ENCODE measurements around the gene LIMCH1.

The LIMCH1 gene

DNA sequence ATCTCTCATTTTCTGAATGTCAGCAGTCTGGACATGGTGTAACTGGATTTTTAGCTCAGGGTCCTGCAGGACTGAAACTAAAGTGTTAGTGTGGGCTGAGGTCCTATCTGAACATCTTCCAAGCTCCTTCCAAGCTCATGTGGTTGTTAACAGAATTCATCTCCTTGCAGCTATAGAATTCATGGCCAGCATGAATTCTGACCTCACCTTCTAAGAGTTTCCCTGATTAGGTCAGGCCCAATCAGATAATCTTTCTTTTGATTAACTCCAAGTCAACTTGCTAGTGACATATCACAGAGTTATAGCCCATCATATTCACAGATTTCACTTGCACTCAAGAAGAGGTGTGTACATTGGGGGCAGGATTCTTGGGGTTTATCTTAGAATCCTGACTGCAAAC is 59.5 kb downstream of the LIMCH1 start:
- TF ChIP-seq GATA2 (IDR thresholded peaks at IDR 0.05; ENCODE audit: low read depth, low read length) (no peak), GATA3 (IDR thresholded peaks at IDR 0.05; ENCODE audit: low read depth, low read length) (no peak)

DNA sequence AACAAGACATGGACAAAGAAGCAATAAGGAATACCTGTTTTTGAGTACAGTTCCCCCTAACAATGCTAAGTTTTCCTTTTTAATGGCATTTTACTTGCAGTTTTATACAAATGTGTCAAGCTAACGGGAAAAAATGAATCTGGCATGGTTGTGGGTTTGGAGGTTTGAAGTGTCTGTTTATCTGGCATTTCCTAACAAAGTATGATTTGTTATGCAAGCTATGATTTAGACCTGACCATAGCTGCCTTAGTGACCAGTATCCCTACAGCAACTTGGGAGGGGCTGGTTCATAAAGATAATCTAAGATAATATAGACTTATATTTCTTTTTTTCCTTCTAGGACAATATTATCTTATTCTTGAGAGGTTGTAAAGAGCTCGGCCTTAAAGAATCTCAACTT is 60.6 kb downstream of the LIMCH1 start:
- TF ChIP-seq GATA3 (IDR thresholded peaks at IDR 0.05; ENCODE audit: low read depth, low read length) = no peak

DNA sequence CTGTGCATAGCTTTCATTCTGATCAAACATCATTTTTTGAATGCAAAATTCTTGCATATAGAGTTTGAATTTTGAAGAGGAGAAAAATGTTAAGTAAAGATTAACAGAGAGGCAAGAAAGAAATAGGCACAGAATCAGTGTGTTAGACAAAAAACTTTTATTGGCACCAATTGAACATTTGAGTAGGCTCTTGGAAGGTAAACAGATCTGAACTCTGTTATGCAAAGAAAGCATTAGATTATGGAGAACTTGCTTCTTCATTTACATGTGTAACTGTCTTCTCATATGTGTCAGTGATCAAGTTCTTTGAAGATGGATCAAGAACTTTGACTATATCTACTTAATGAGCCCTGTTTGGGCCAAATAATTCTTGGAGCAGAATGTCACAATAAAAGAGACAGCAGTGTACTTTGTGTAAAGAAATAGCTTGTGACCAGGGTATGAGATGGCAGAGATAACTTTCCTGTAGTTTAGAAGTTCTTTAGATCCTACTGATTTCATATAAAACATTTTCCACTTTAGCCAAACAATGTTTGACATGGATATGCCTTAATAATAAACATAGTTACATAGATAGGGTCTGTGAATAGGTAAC is 61.3 kb downstream of the LIMCH1 start:
- no peak for TF ChIP-seq GATA3 (IDR thresholded peaks at IDR 0.05; ENCODE audit: low read depth, low read length)
- no peak for TF ChIP-seq GATA2 (IDR thresholded peaks at IDR 0.05; ENCODE audit: low read depth, low read length)

DNA sequence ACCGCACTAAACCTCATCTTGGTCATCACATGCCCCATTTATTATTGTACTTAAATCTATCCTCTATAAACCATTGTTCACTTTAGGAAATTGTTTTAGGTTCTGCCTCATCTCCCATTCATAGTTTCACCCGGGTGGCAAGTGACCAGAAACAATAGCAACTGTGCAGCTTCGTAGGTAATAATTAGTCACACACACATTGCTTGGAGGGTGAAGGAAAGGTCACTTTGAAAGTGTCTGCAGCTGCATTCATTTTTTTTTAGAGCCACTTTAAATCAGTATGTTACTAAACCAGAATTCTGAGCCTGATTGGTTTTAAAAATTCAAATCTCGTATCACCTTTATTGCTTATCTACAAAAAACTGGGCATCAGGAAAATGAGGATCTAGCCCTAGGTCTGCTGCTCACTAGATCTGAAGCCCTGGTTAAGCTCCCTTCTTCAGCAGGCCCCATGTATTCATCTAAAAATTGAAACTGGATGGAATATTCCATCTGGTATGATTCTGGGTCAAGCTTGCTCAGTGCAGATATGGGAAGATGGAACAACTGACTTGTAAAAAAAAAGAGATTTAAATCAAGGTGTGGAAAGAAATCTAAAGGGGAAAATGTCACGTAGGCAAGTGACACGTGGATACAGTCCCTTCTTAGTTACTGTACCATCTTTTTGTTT is 62.4 kb downstream of the LIMCH1 start:
- TF ChIP-seq GATA2 (IDR thresholded peaks at IDR 0.05; ENCODE audit: low read depth, low read length) (no peak), GATA3 (IDR thresholded peaks at IDR 0.05; ENCODE audit: low read depth, low read length) (no peak)

DNA sequence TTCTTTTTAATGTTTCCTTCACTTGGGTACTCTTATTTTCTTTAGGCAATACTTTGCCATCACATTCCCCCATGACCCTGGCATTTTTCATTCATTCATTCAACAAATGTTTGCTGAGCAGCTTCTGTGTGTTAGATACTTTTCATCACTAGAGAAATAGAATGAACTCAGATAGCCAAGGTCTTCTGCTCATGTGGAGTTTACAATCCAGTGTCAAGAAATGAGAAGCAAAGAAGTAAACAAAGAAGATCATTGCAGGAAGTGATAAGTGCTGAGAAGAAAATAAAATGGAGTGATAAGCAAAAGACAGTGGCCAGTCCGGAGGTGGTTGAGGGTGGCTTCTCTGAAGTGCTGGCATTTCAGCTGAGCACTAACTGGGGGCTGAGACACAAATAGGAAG is 63.1 kb downstream of the LIMCH1 start:
- TF ChIP-seq GATA3 (IDR thresholded peaks at IDR 0.05; ENCODE audit: low read depth, low read length) (no peak), GATA2 (IDR thresholded peaks at IDR 0.05; ENCODE audit: low read depth, low read length) (no peak)

DNA sequence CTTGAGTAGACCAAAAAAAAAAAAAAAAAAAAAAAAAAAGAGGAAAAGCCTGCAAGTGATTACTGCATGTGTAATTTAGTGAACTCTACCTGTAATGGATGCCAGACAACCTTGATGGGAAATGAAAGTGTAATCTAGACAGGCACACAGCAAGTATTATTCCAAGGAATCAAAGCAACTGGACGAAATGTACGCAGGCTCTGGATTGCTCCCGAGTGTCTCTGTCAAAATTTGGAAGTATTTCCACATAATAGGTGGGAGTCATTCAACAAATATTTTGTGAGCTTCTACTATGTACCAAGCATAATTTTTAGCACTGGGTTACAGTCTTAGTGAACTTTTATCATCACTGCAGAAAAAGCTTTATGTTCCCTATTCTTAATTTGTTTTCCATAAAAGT is 64.2 kb downstream of the LIMCH1 start:
- TF ChIP-seq GATA3 (IDR thresholded peaks at IDR 0.05; ENCODE audit: low read depth, low read length) (no peak), GATA2 (IDR thresholded peaks at IDR 0.05; ENCODE audit: low read depth, low read length) (no peak)

DNA sequence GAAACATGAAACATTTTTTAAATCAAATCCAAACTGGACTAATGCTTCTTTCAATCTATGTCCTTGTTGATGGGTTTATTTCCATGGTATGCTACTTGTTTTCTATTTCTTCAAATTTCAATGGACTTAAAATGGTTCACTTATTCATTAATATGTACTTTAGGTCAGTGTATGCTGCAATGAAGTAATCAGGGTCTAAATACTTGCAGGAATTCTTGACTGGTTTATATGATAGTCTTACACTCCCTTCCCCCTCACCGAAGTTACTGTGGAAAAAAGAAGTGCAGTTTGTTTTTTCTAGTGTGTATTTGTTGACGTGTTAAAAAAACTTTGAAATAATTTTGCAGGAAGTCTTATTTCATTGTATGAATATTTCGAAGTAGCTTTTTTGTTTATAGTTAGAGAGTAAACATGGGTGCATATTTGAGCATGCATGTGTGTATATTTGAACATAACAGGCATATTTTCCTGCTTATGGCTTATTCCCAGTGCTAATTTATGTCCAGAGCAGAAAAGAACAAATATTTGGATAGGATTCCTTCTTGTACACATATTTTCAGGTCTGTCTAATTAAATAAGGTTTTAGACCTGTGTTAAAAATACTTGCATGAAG is 65.0 kb downstream of the LIMCH1 start:
- TF ChIP-seq GATA3 (IDR thresholded peaks at IDR 0.05; ENCODE audit: low read depth, low read length) (no peak), GATA2 (IDR thresholded peaks at IDR 0.05; ENCODE audit: low read depth, low read length) (no peak)

DNA sequence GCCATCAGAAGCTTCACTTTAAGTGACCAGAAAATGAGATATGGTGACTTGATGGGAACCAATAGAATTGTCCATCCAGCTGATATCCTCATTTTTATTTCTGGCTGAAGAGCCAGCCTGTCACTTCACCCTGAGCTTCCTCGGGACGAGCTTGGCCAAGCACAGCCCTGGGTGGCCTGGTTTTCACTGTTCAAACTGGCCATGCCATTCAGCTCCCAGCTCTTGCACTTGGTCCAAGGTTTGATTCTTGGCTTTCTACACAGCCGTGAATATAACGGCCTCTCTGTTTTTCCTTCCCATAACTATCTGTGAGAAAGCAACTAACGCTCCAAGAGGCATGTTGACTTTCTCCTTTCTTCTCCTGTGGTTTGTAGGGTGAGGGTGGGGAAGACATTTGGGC is 71.9 kb downstream of the LIMCH1 start:
- TF ChIP-seq GATA3 (IDR thresholded peaks at IDR 0.05; ENCODE audit: low read depth, low read length) (no peak), GATA2 (IDR thresholded peaks at IDR 0.05; ENCODE audit: low read depth, low read length) (no peak)

DNA sequence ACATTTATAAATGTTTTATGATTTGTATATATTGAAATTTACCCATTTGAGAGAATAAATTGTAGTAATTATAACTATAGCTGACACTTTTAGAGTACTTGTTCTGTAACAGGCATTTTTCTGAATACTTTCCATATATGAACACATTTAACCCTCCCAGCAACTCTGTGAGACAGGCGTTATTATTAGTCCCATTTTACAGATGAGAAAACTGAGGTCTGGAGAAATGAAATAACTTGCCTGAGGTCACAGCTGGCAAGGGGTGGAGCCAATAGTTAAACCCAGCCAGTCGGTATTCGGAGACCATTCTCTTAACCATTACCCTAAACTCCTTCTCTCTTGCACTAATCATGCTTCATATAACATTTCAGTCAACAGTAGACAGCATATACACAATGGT is 72.5 kb downstream of the LIMCH1 start:
- no peak for TF ChIP-seq GATA2 (IDR thresholded peaks at IDR 0.05; ENCODE audit: low read depth, low read length)

DNA sequence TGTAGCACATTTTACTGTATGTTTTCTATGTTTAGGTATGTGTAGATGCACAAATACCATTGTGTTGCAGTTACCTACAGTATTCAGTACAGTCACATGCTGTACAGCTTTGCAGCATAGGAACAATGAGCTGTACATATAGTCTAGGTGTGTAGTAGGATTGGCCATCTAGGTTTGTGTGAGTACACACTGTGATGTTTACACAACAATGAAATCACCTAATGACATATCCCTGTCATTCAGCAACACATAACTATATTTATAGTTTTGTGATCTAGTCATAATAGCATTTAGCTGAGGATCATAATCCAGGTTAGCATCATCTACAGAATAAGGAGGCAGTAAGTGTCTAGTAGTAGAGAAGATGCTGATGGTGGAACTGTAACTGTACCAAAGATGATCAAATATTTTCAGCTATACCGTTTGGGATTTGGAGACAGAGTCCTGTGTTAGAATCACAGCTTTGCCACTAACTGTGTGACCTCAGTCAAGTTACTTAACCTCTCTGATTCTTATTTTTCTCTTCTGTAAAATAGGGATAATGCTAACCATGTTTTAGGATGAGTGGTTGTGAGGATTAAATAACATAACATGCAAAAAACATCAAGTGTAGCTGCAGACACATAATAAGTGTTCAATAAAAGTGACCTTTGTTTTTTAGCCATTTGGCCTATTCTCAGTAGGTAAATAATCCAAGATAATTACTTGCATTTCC is 73.3 kb downstream of the LIMCH1 start:
- TF ChIP-seq GATA3 (IDR thresholded peaks at IDR 0.05; ENCODE audit: low read depth, low read length) (no peak), GATA2 (IDR thresholded peaks at IDR 0.05; ENCODE audit: low read depth, low read length) (no peak)

DNA sequence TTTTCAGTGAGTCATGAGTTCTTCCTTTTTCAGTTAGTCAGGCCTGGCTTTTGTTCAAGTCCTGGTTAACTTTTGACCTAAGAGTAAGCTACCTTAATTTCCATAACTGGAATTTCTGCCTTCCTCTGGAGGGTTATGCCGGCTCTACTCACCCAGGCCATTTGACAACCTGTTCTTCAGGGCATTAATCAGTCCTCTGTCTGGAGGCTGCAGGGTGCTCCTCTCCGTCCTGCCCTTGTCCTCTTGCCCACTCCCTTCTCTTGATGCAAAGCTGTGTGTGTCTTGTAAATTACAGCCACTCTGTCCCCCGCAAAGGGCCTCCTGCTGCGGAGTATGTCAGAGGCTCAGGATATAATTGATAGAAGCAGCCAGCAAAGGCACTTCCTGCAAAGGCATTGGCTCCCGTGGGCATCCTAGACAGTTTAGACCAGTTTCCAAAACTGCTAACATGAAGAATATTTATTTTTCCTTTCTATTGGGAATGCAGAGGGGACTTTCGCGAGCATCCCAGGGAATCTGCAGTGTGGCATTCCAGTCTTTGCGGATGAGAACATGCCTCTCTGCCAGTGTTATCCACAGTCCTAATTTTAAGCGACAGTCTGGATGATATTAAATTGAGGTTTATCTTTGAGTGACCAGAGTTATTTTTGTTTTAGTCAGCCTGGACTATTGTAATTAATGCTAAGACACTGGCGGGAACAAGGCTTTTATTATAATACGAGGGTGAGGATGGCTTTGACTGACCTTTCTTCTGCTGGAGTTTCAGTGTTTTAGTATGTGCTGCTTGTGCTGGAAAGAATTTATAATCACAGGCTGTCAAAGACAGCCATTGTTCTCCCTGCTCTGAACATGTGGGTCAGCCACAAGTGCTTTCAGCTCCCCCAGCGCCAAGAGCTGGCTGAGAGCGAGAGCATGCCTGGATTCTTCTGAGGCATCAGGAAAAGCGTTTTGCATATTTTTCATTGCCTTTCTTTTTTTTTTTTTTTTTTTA is 74.2 kb downstream of the LIMCH1 start:
- TF ChIP-seq GATA3 (IDR thresholded peaks at IDR 0.05; ENCODE audit: low read depth, low read length) (no peak), GATA2 (IDR thresholded peaks at IDR 0.05; ENCODE audit: low read depth, low read length) (no peak)

DNA sequence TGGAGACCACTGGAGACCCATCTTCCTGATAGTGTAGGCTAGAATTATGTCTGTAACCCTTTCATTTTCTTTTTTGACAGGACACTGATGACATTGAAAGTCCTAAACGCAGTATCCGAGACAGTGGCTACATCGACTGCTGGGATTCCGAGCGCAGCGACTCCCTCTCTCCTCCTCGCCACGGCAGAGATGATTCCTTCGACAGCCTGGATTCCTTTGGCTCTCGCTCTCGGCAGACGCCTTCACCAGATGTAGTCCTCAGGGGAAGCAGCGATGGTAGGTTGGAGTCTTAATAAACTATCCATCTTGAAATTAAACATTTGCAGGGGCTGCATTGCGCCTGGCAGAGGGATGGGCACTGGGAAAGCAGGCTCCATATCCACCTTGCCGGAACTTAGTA is 75.4 kb downstream of the LIMCH1 start:
- TF ChIP-seq GATA3 (IDR thresholded peaks at IDR 0.05; ENCODE audit: low read depth, low read length) (no peak), GATA2 (IDR thresholded peaks at IDR 0.05; ENCODE audit: low read depth, low read length) (no peak)

DNA sequence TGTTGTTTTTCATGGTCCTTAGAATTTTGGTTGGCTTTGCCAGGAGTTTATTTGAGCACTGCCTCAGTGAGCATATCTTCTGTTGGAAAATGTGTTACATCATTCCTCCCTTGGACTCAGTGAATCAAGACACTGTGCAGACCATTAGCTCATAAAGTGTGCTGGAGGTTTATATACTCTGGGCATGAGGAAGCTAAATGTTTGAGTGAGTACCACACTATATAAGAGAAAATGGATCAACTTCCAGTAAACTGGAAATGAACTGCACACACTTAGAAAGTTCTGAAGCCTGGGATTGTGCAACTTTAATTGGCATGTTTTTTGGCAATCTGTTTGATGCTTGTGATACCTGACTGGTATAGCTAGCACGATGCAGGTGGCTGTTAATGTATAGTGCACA is 75.9 kb downstream of the LIMCH1 start:
- TF ChIP-seq GATA3 (IDR thresholded peaks at IDR 0.05; ENCODE audit: low read depth, low read length) (no peak), GATA2 (IDR thresholded peaks at IDR 0.05; ENCODE audit: low read depth, low read length) (no peak)

DNA sequence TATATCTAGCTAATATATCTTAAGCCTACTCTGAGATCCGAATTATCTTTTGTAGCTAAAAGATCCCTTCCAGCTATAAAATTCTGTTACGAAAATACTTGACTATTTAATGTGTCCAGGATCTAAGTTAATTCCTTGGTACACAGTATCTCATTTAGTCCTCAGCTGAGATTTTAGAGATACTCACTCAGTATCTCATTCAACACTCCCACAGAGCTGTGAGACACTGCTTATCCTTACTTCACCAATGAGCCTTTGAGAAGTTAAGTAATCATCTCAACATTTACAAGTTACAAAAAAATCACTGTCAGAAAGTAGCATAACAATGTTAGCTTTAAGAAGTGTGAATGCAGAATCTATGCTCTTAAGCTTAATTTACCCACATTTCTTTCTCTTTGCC is 76.6 kb downstream of the LIMCH1 start:
- no peak for TF ChIP-seq GATA2 (IDR thresholded peaks at IDR 0.05; ENCODE audit: low read depth, low read length)
- TF ChIP-seq GATA3 (IDR thresholded peaks at IDR 0.05; ENCODE audit: low read depth, low read length) = no peak

Measured in SH-SY5Y (cell line).